IPS-NIHi7 (cell line): ENCODE results near the gene TPSB2.

Source experiments
- DNase-seq: peaks from one replicate; pipeline ENCODE4 v3.0.0; 2012; ENCODE audit warnings: mixed read lengths; ENCODE audit errors: extremely low spot score

Gene TPSB2

DNA sequence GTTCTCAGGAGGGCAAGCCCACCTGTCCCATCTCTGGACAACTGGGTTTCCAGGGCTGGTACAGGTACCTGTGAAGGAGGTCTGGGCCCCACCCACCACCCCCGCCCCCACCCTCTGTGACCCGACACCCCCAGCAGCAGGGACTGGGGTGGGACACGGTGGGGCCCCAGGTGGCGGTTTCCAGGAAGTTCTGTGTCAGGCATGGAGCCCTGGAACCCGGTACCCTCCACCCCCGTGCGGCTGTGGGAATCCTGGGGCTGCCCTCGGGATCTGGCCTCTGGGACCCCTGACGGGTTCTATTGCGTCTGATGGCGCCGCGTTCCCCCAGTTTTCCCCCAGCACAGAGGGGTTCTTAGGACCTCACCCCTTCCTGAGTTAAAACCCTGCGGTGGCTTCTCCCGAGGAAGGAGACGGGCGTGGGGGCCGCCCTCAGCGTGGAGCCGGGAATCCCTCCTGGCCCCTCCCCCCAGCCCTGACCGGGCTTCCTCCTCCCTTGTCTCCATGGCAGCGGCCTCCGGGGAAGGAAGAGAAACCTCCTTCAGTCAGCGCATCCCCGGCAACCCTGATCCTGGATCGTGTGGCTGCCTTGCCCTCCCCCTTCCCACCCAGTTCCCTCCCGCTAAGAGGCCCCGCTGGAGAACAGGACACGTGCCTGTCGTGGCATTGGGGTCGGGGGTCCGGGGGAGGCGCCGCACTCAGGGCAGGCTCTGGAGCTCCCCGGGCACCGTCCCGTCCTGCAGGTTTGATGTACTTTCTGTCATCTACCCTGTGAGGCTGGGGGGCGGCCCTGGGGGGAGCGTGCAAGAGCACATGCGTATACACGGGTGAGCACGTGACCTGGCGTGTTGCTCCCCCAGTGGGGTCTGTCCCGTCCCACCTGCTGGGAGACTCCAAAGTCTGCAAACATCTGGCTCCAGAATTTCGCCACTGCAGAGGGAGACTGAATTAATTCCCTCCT, 46.8 kb downstream of the TPSB2 start:
- DNase-seq = no peak

DNA sequence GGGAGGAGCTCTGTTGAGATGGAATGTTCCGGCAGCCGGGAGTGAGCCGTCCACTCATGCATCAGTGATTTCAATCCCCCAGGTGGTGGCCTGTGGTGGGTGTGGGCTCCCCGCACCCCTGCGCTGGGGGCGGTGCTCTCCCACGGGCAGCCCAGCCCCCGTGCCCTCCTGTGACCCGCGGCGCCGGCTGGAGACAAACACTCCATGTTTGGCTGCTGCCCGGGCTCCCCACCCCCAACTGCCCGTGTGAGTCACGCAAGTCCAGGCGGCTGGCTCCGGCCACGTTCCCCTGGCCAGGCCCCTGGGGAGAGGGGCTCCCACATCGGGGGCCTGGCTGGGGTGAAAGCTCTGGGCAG, 47.7 kb downstream of the TPSB2 start:
- DNase-seq = no peak

- no peak for DNase-seq
These were observed 48.3 kb downstream of the TPSB2 start for GRCh38 chr16:1181404-1182315.

GRCh38 chr16:1180549-1181403, 49.2 kb downstream of the TPSB2 start:
- no peak for DNase-seq
